ENCODE results near the gene GBX2. TPM values are rescaled to one million over a fixed set of nuclear protein-coding genes. Genes with fewer than 3 reads are reported as not detected.

GBX2 gene
- total RNA-seq, 2 experiments from 2014 or later: not detected

DNA sequence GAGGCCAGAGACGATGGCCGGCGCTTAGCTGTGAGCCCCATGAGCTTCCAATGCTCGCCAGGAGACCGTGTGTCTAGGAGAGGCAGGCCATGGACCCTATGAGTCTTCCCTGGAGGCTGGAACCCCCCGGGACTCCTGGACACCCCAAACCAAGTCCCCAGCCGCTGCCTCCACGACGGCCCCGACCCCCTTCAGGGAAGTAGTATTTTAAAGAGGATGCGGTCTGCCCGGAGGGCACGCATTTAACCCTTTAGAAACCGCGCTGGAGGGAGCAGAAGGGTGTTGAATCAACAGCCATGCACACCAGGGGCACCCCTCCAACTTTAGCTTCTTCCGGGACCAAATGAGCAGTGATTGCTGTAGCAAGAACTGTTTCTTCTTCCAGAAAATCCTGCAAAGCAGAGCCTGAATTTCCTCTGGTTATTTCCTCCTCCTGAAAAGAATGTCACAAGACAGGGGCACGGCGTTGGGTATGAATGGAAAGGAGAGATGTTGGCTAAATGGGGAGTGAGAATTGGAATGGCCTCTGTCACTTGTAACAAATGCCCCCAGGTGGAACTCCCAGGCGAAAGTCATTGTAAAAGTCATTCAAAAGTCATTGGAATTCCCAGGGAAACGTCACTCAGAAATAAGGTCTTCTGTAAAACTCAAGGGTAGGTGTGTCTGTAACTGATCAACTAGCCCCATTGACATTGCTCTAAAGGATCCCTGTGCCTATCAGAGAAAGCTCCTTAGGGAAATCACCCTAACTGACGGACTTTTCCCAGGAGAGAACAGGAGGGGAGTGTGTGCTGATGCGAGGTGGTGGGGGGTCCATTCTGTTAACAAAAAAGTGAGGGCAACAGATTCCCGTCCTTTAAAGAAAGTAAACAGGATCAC, 5.8 kb upstream of the GBX2 start:
- H3K36me3 Mint-ChIP-seq (ENCODE audit: low read depth): no peaks in the 10 kb centered on the region
- no peak overlapping the region for H3K4me3 Mint-ChIP-seq
- CTCF ChIA-PET: no interaction called here
- no peak overlapping the region for H3K27ac Mint-ChIP-seq
- no peak overlapping the region for H3K4me3 ChIP-seq (ENCODE audit: low read length)
- peaks cover 0 to 44% of the 10 kb centered on the region in 2 experiments for H3K9me3 ChIP-seq (ENCODE audit: control insufficient read depth in 1 of 2, insufficient read depth in 1 of 2, low read length in 2 of 2)
- DNase-seq (no peak), ATAC-seq (ENCODE audit: poor library complexity) (no peak)
- intact Hi-C loops (cut with DNase I, micrococcal nuclease): no loop called here
- no peaks in the 10 kb centered on the region for H3K36me3 ChIP-seq (ENCODE audit: insufficient read depth, low read length)
- peaks cover 16% of the 10 kb centered on the region for H3K4me1 ChIP-seq (ENCODE audit: insufficient read depth, low read length)
- no peak overlapping the region for H3K27ac ChIP-seq (ENCODE audit: low read depth in 1 of 2, low read length in 2 of 2)
- H3K9me3 Mint-ChIP-seq: no peaks in the 10 kb centered on the region
- TF ChIP-seq, protein P1, sequence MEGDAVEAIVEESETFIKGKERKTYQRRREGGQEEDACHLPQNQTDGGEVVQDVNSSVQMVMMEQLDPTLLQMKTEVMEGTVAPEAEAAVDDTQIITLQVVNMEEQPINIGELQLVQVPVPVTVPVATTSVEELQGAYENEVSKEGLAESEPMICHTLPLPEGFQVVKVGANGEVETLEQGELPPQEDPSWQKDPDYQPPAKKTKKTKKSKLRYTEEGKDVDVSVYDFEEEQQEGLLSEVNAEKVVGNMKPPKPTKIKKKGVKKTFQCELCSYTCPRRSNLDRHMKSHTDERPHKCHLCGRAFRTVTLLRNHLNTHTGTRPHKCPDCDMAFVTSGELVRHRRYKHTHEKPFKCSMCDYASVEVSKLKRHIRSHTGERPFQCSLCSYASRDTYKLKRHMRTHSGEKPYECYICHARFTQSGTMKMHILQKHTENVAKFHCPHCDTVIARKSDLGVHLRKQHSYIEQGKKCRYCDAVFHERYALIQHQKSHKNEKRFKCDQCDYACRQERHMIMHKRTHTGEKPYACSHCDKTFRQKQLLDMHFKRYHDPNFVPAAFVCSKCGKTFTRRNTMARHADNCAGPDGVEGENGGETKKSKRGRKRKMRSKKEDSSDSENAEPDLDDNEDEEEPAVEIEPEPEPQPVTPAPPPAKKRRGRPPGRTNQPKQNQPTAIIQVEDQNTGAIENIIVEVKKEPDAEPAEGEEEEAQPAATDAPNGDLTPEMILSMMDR (IDR thresholded peaks at IDR 0.05): no peak
- H3K27me3 ChIP-seq (ENCODE audit: control insufficient read depth in 1 of 2, insufficient read depth in 2 of 2, low read length in 2 of 2): peaks cover 67 to 96% of the 10 kb centered on the region in 2 experiments
- POLR2A ChIA-PET: no interaction called here
- H3K27me3 Mint-ChIP-seq: peaks cover 79% of the 10 kb centered on the region
- peaks cover 12% of the 10 kb centered on the region for H3K4me1 Mint-ChIP-seq (ENCODE audit: low read depth)

DNA sequence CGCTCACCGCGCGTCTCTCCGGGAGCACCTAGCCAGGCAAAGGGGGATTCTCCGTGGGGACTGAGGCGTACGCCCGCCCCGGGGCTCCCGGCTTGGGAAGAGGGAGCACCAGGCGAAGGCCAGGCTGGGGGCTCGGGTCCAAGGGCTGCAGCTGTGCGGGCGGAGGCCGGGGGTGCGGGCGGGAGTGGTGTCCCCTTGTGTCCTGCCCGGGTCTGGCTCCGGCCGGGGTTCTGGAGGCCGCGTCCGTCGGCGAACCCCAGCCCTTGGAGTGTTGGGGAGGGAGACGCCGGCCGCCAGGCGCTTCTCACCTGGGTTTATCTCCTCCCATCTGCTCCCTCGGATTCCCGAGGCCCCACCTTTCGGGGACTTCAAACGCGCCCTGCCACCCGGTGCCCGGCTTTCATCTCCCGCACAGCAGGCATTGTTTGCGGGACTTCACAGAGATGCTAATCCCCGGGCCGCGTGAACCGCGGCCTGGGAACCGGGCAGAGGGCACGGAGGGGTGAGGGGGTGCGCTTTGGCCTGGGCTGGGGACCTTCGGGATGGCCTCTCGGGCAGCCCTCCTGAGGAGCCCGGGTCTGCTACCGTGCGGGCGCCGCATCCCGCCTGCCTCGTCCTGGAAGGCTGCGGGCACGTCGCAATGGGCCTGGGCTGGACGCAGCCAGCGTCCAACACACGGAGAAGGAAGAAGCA, 5.0 kb upstream of the GBX2 start:
- ChIA-PET POLR2A (no interaction called here), CTCF (no interaction called here)
- no peaks in the 10 kb centered on the region for H3K36me3 ChIP-seq (ENCODE audit: insufficient read depth, low read length)
- peaks cover 10% of the 10 kb centered on the region for H3K4me1 Mint-ChIP-seq (ENCODE audit: low read depth)
- TF ChIP-seq, protein P1 (IDR thresholded peaks at IDR 0.05): no peak
- H3K4me1 ChIP-seq (ENCODE audit: insufficient read depth, low read length): peaks cover 8% of the 10 kb centered on the region
- no peaks in the 10 kb centered on the region for H3K9me3 Mint-ChIP-seq
- H3K27ac ChIP-seq (ENCODE audit: low read depth in 1 of 2, low read length in 2 of 2): no peak overlapping the region
- no peak for ATAC-seq (ENCODE audit: poor library complexity)
- H3K4me3 ChIP-seq (ENCODE audit: low read length): no peak overlapping the region
- H3K27me3 ChIP-seq (ENCODE audit: control insufficient read depth in 1 of 2, insufficient read depth in 2 of 2, low read length in 2 of 2): peaks cover 62 to 96% of the 10 kb centered on the region in 2 experiments
- no peak for DNase-seq
- H3K4me3 Mint-ChIP-seq: no peak overlapping the region
- peaks cover 75% of the 10 kb centered on the region for H3K27me3 Mint-ChIP-seq
- intact Hi-C loops (cut with DNase I, micrococcal nuclease): no loop called here
- H3K9me3 ChIP-seq (ENCODE audit: control insufficient read depth in 1 of 2, insufficient read depth in 1 of 2, low read length in 2 of 2): peaks cover 0 to 39% of the 10 kb centered on the region in 2 experiments
- no peaks in the 10 kb centered on the region for H3K36me3 Mint-ChIP-seq (ENCODE audit: low read depth)
- H3K27ac Mint-ChIP-seq: no peak overlapping the region

DNA sequence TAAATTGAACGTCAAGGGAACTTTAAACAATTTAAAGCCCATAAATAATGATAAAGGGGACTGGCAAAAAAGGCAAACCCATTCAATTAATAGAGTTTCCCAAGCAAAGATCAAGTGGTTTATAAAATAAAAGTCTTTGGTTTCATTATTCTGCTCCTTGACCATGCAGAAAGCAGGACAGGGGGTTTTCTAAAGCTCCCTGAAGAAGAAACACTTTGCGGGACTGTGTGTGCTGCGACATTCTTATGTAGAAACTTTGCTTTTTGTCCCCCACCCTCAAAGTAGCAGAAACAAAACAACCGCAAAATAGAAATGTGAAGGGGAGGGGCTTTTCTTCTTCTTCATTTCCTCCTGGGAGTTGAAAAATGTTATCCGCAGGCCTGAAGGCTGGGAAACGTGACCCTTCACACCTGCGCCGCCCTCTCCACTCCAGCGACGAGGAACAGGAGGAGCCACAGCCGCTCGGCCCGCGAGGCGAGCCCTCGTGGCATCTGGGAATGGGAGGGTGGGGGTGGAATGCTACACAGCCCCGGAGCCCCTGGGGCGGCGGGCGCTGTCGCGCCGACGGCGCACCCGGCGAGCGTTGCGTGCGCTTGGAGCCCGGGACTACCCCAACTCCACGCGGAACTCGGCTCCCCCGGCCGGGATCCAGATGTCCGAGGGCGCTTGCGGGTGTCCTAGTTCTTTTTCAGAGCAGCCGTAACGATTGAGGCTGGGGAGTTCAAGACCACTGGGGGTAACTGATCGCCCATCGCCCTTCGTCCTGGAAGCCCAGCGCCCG, 4.3 kb upstream of the GBX2 start:
- peaks cover 0 to 32% of the 10 kb centered on the region in 2 experiments for H3K9me3 ChIP-seq (ENCODE audit: control insufficient read depth in 1 of 2, insufficient read depth in 1 of 2, low read length in 2 of 2)
- no peaks in the 10 kb centered on the region for H3K36me3 ChIP-seq (ENCODE audit: insufficient read depth, low read length)
- Mint-ChIP-seq H3K4me3 (no peak overlapping the region), H3K36me3 (ENCODE audit: low read depth) (no peaks in the 10 kb centered on the region), H3K27ac (no peak overlapping the region), H3K9me3 (no peaks in the 10 kb centered on the region), H3K4me1 (ENCODE audit: low read depth) (peaks cover 10% of the 10 kb centered on the region), H3K27me3 (peaks cover 71% of the 10 kb centered on the region)
- intact Hi-C loops (cut with DNase I, micrococcal nuclease): no loop called here
- no peak for DNase-seq
- ChIA-PET POLR2A (no interaction called here), CTCF (no interaction called here)
- H3K27ac ChIP-seq (ENCODE audit: low read depth in 1 of 2, low read length in 2 of 2): no peak overlapping the region
- peaks cover 2% of the 10 kb centered on the region for H3K4me1 ChIP-seq (ENCODE audit: insufficient read depth, low read length)
- no peak overlapping the region for H3K4me3 ChIP-seq (ENCODE audit: low read length)
- TF ChIP-seq, protein P1 (IDR thresholded peaks at IDR 0.05): no peak
- no peak for ATAC-seq (ENCODE audit: poor library complexity)
- peaks cover 56 to 91% of the 10 kb centered on the region in 2 experiments for H3K27me3 ChIP-seq (ENCODE audit: control insufficient read depth in 1 of 2, insufficient read depth in 2 of 2, low read length in 2 of 2)
